ENCODE results near the gene KIRREL2. TPM values are rescaled to one million over a fixed set of nuclear protein-coding genes. Genes with fewer than 3 reads are reported as not detected.
"Not testable (repeated sequence)": the region's sequence is repeated elsewhere in the genome, so short reads cannot be mapped to it uniquely, and the experiment has no call there.

The KIRREL2 gene
- total and polyA plus RNA-seq, 2 of the 8 experiments (the other 6 are each of a cell fraction or from before 2014, with no cell fraction given), result 2.4 to 4.6 TPM

- H2BK20ac ChIP-seq (ENCODE audit: low read length); H3K23me2 ChIP-seq (ENCODE audit: low read depth, low read length); H3K4me3 ChIP-seq (ENCODE audit: extremely low read depth in 1 of 4, insufficient read depth in 2 of 4, low read depth in 3 of 4, low read length in 4 of 4); H3K4ac ChIP-seq (replicated peaks; ENCODE audit: insufficient read length, low read depth, low read length); H4K5ac ChIP-seq (ENCODE audit: insufficient read length, low read depth, low read length); H3K9ac ChIP-seq (replicated peaks in 1 of 4; ENCODE audit: extremely low read depth in 1 of 4, low read depth in 3 of 4, low read length in 3 of 4); H2BK15ac ChIP-seq (ENCODE audit: low read length); H3K9me3 ChIP-seq (ENCODE audit: insufficient read depth in 2 of 2, low read depth in 1 of 2, low read length in 1 of 2); H3K27ac ChIP-seq (ENCODE audit: low read depth, low read length); H4K8ac ChIP-seq (ENCODE audit: extremely low read depth, insufficient read depth, low read length); H3K79me1 ChIP-seq (ENCODE audit: low read depth, low read length); H3K56ac ChIP-seq (replicated peaks; ENCODE audit: insufficient read length, low read depth, low read length); H2AFZ ChIP-seq (ENCODE audit: low read length); H3K14ac ChIP-seq (ENCODE audit: insufficient read length); FAIRE-seq; H2BK12ac ChIP-seq (ENCODE audit: low read depth, low read length); H2BK5ac ChIP-seq (ENCODE audit: low read depth, low read length); H4K91ac ChIP-seq (replicated peaks; ENCODE audit: insufficient read length, low read length); H3K4me2 ChIP-seq (ENCODE audit: insufficient read depth in 1 of 2, low read depth in 2 of 2, low read length in 2 of 2); H4K20me1 ChIP-seq (replicated peaks in 1 of 2; ENCODE audit: control insufficient read depth in 1 of 2, insufficient read depth in 2 of 2, low read length in 2 of 2); H3K27me3 ChIP-seq (replicated peaks in 1 of 4; ENCODE audit: control insufficient read depth in 3 of 4, extremely low read depth in 1 of 4, insufficient read depth in 3 of 4, low read length in 3 of 4); DNase-seq (ENCODE audit: low read depth in 1 of 2, low spot score in 2 of 2); H3K23ac ChIP-seq (ENCODE audit: insufficient read length); H2AK5ac ChIP-seq (ENCODE audit: low read depth, low read length); H2BK120ac ChIP-seq (replicated peaks; ENCODE audit: low read depth, low read length); H3K79me2 ChIP-seq (ENCODE audit: control insufficient read depth in 1 of 2, insufficient read depth in 2 of 2, low read length in 2 of 2); H3K4me1 ChIP-seq (replicated peaks in 1 of 4; ENCODE audit: control insufficient read depth in 3 of 4, insufficient read depth in 4 of 4, low read length in 3 of 4); H3K18ac ChIP-seq (ENCODE audit: extremely low read depth, low read length): not testable (repeated sequence)
- peaks cover 18 to 57% (median 34%) of the 10 kb centered on the region in 4 experiments for H3K36me3 ChIP-seq (ENCODE audit: control insufficient read depth in 2 of 4, insufficient read depth in 4 of 4, low read length in 3 of 4)
- ChIA-PET CTCF (ENCODE audit: partially characterized antibody) (interaction anchor here (0.6 to 1.6 kb wide), 4 partner anchors 10 to 85 kb away, joined by 3 to 7 read pairs (median 4); no protein-coding TSS in a partner anchor), POLR2A (ENCODE audit: partially characterized antibody) (interaction anchor here (0.6 kb wide), 1 partner anchor 34 kb away, joined by 3 read pairs; no protein-coding TSS in a partner anchor)
- WGBS, 2 experiments (ENCODE audit: extremely low coverage in 1 of 2, insufficient coverage in 1 of 2, insufficient read length in 1 of 2, insufficient replicate concordance in 2 of 2, low coverage in 1 of 2, low lambda C conversion rate in 2 of 2, missing lambda C conversion rate in 1 of 2), result 94% methylated on average over 3 of the region's 3 CpGs; no CpG with 5 or more reads in 1 of the 2 experiments
Observed at GRCh38 chr19:35891819-35892218, 35.1 kb downstream of the KIRREL2 start.

Data from H1 (cell line).